GM12801 (cell line): Measurements from ENCODE around the gene RNLS.

Experiments
- CTCF ChIP-seq: IDR thresholded peaks from one replicate; pipeline ENCODE4 v1.5.1; 2011; ENCODE audit warnings: control low read depth; ENCODE audit not compliant: insufficient read length; ENCODE audit errors: extremely low read depth

Gene RNLS

DNA sequence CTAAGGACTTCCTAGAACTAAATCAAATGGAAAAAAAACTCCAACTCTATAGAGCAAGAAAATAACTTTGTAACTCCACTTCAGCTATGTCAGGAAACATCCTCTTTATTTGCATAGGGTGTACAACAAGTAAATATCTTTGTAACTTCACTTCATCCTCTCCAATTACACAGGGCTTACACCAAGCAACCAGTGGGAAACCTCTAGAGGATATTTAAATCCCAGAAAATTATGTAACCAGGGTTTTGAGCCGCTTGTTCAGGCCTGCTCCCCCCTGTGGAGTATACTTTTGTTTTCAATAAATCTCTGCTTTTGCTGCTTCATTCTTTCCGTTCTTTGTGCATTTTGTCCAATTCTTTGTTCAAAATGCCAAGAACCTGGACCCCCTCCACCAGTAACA, 25.7 kb upstream of the RNLS start:
- TF ChIP-seq CTCF: no peak

DNA sequence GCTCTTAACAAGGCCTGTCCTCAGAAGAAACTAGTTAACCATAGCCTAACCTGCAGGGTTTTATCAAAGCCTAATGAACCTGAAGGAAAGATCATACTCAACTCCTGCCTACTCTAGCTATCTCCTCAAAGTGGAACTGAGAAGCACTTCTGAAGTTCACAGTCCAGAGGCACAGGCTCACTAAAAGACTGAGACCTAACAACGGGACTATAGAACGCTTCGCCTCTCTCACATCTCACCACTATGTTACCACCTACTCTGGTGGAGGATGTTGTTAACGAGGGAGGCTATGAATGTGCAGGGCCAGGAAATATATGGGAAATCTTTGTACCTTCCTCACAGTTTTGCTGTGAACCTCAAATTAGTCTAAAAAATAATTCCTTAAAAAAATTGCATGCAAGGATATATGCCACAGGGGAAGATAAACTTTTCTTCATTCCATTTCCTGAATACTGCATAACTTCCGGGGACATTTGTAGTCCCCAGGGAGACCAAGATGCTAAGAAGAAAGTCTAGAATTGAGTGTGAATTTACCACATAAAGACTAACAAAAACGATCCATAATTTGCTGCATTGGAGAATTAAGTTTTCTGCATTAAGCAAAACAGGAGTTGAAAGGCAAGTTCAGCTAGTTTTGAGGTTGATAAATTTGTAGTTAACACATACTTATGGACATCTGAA, 25.1 kb upstream of the RNLS start:
- no peak for TF ChIP-seq CTCF

GRCh38 chr10:88598055-88598454, 14.9 kb upstream of the RNLS start:
- no peak for TF ChIP-seq CTCF

GRCh38 chr10:88594482-88594881, 11.4 kb upstream of the RNLS start:
- no peak for TF ChIP-seq CTCF

DNA sequence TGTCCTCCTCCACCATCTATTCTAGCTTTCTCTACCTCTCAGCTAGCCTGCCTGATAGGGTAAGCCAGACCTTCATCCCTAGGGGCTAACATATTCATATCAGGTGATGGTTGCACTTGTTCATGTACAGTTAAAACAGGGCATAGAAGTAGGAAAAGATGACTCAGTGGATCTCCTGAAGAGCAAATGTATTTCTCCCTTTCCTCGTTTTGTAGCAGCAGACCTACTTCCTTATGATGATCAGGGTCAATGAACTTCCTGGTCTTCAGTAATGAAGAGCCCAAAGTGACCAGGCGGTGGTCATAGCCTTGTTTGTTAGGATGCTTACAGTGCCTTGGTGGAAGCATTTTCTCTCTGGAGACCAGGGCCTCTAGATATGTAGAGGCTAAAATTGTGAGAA, 9.8 kb upstream of the RNLS start:
- TF ChIP-seq CTCF: no peak

GRCh38 chr10:88592381-88592780, 9.3 kb upstream of the RNLS start:
- no peak for TF ChIP-seq CTCF

DNA sequence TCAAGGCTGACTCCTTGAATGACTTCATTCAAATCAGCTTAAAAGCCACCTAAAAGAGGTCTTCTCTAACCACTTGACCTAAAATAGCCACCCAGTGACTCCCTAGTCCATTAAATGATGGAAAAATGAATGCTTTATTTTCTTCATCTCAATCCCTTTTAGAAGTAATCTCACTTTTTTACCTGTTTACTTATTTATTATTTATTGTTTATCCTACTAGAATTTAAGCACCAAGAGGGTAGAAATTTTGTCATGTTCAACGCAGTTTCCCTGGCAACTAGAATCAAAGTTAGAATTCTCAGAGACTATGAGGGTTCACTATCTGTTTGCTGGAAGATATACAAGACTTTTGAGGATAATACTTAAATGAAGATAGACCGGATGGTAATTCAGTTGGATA, 3.3 kb upstream of the RNLS start, which contains the start of gene LIPJ:
TSS of gene LIPJ (plus strand) at position 301 of the 400 bp plus-strand sequence. CDS start 3,926 bp downstream, outside the sequence.
- no peak for TF ChIP-seq CTCF
